ENCODE measurements around the gene MTURN.
A peak's percentile ranks its signal among the peaks of the same experiment; 100 is the strongest.

MTURN gene

DNA sequence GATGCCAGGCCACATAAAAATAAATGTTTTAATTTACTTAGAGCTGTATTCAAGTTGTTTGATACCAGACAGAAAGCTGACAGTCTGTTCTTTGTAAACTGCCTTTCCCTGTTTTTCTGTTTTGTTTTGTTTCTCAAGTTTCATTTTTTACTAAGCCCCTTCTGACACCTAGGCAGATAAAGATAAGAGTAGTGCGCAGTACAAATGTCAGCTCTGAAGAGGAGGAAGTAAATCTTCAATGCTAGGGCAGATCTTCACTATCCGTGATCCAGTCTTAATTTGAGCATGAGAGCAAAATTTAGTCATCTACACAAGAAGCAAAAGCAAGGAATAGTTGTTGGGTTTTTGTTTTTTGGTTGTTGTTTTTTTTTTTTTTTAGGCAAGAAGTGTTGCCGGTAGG lies 27.3 kb downstream of the MTURN start:
- Histone ChIP-seq H3K36me3 (ENCODE audit: control insufficient read depth, insufficient read depth, low read length) (no peaks in the 10 kb centered on the region), H3K27ac (ENCODE audit: low read depth, low read length, severe bottlenecking) (no peak overlapping the region), H3K9me3 (ENCODE audit: control insufficient read depth, low read length) (no peaks in the 10 kb centered on the region), H3K4me1 (ENCODE audit: control insufficient read depth, insufficient read depth, low read length, poor library complexity, severe bottlenecking) (peaks cover 24% of the 10 kb centered on the region), H3K4me3 (ENCODE audit: extremely low read depth, insufficient read depth, low read length, poor library complexity, severe bottlenecking) (no peak overlapping the region)
- 80 to 90% methylated on average over 1 to 2 of the region's 3 CpGs for WGBS, 2 experiments (ENCODE audit: insufficient coverage in 2 of 2)

DNA sequence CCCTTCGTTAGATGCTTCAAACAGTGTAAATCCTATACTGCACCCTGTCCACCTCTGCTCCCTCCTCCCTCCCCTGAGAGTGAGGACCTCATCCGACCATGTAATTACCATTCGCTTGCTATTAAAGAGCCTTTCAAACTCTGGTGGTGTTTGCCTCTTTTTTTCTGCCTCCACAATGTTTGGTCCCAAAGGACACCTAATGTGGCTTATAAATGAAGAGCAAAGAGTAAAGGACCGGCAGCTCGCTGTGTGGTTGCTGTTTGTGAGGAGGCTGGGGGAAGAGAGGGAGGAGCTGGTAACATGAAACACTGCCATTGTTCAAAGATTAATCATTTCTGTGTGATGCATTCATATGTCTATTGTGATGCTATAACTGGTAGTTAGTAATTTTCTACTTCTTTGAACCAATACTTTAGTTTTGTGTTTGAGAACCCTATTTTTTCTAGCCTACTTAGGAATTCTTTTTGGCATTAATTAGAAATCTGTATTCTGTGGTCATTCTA lies 27.9 kb downstream of the MTURN start:
- no peak overlapping the region for H3K4me3 ChIP-seq (ENCODE audit: extremely low read depth, insufficient read depth, low read length, poor library complexity, severe bottlenecking)

DNA sequence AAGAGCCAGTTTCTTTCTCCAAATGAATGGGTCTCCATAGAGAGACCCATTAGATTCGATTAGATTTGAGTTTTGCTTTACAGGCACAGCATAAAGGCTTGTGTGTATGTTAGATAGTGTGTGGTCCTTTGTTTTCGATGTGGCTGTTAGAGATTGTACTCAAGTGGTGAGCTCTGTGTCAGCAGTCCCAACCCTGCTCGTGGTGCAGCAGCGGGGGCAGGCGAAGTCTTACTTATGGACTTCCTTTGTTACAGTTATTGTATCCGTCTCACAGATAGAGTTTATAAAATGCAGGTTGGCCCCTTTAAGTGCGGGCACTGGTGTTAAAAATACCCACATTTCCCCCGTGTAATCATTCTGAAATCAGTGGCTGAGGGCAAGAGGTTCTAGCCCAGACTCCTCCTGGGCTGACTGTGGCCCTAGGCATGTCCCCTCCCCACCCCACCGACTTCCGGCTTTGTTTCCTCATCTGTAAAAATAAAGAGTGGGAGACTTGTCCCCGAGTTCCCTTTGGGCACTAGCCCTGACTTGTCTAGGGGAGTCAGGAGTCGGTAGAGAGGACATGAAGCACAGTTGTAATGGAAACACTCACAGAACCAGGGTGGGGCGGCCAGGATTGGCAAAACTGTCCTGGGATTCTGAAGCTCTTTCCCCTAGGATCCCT lies 28.6 kb downstream of the MTURN start:
- H3K36me3 ChIP-seq (ENCODE audit: control insufficient read depth, insufficient read depth, low read length): no peaks in the 10 kb centered on the region
- WGBS, 2 experiments (ENCODE audit: insufficient coverage in 2 of 2): 72 to 75% methylated on average over 9 to 11 of the region's 13 CpGs
- no peaks in the 10 kb centered on the region for H3K9me3 ChIP-seq (ENCODE audit: control insufficient read depth, low read length)
- H3K4me1 ChIP-seq (ENCODE audit: control insufficient read depth, insufficient read depth, low read length, poor library complexity, severe bottlenecking): peaks cover 24% of the 10 kb centered on the region
- no peak overlapping the region for H3K4me3 ChIP-seq (ENCODE audit: extremely low read depth, insufficient read depth, low read length, poor library complexity, severe bottlenecking)
- peak overlapping the region; percentile 51 for H3K27ac ChIP-seq (ENCODE audit: low read depth, low read length, severe bottlenecking)

More for the DNA sequence above, 27.9 kb downstream of the MTURN start:
- whole genome bisulfite sequencing, 2 experiments (ENCODE audit: insufficient coverage in 2 of 2): 3 to 27% methylated on average over 4 of the region's 5 CpGs
- Histone ChIP-seq H3K36me3 (ENCODE audit: control insufficient read depth, insufficient read depth, low read length) (no peaks in the 10 kb centered on the region), H3K4me1 (ENCODE audit: control insufficient read depth, insufficient read depth, low read length, poor library complexity, severe bottlenecking) (peaks cover 24% of the 10 kb centered on the region), H3K9me3 (ENCODE audit: control insufficient read depth, low read length) (no peaks in the 10 kb centered on the region), H3K27ac (ENCODE audit: low read depth, low read length, severe bottlenecking) (peak overlapping the region; percentile 51)

DNA sequence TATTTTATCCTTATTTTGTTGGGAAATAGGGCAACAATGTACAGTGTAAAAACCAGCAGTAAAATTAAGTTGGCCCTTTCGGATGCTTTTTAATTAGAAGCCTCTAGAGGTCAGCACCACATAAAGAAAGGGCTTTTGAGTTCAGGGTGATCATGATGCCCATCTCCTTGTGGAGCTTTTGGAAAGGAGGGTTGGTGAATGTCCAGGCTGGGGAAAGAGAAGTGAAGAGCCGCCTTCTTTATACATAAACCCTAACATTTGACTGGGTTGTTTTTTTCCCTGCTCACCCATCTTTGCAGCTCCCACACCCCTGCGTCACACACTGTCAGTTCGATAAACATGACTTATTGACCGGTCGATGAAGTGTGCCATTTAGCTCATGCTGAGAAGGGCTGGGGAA lies 29.8 kb downstream of the MTURN start:
- Histone ChIP-seq H3K9me3 (ENCODE audit: control insufficient read depth, low read length) (no peaks in the 10 kb centered on the region), H3K27ac (ENCODE audit: low read depth, low read length, severe bottlenecking) (no peak overlapping the region), H3K4me1 (ENCODE audit: control insufficient read depth, insufficient read depth, low read length, poor library complexity, severe bottlenecking) (peaks cover 24% of the 10 kb centered on the region), H3K36me3 (ENCODE audit: control insufficient read depth, insufficient read depth, low read length) (no peaks in the 10 kb centered on the region), H3K4me3 (ENCODE audit: extremely low read depth, insufficient read depth, low read length, poor library complexity, severe bottlenecking) (no peak overlapping the region)
- 83 to 95% methylated on average over 4 to 5 of the region's 6 CpGs for WGBS, 2 experiments (ENCODE audit: insufficient coverage in 2 of 2)

DNA sequence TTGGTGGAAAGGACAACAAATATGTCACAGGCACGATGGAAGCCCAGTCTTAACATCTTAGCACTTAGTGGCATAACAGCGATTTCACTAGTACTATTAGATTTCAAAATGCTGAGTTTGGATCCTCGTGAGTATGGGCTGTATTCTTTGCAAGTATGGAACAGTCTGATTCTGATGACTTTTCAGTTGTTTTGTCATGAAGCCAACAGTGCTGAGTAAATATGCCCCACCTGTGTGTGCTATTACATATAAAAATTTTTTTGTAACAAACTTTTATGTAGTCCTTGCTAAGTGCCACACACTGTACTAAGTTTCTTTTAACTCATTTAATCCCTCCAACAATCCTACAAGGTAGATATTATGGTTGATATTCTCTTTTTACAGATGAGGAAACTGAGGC lies 30.8 kb downstream of the MTURN start:
- H3K36me3 ChIP-seq (ENCODE audit: control insufficient read depth, insufficient read depth, low read length): no peaks in the 10 kb centered on the region
- 93 to 100% methylated on average over 2 to 3 of the region's 3 CpGs for WGBS, 2 experiments (ENCODE audit: insufficient coverage in 2 of 2)
- H3K4me3 ChIP-seq (ENCODE audit: extremely low read depth, insufficient read depth, low read length, poor library complexity, severe bottlenecking): no peak overlapping the region
- peaks cover 24% of the 10 kb centered on the region for H3K4me1 ChIP-seq (ENCODE audit: control insufficient read depth, insufficient read depth, low read length, poor library complexity, severe bottlenecking)
- H3K9me3 ChIP-seq (ENCODE audit: control insufficient read depth, low read length): no peaks in the 10 kb centered on the region
- no peak overlapping the region for H3K27ac ChIP-seq (ENCODE audit: low read depth, low read length, severe bottlenecking)

DNA sequence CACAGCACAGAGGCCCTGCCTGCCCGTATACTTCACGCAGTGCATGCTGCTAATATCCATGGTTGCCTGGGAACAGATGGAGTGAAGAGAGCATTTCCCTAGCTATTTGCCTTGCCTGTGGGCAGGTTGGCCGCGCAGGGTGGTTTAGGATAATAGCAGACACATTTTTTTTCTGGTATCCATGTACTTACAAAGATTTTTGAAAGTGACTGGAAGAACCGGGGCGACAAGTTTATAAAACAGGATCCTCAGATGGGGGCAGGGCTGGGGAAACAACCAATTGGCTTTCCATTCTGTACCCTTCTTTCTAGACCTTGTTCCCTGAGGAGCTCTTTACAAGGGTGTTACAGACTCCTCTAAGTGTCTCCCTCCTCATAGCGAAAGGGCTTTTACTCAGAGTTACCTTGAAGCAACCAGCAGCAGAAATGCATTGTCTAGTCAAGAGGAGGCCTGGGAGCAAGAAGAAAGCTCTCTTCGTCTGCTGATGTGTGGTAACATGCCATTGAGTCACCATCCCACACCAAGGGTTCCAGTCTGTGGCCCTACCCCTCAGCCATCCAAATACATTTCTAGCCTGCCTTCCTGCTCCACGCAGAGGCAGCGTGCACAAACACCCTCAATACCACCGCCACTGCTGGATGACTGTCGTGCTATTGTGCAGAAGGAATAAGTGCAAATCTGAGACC lies 31.5 kb downstream of the MTURN start:
- Histone ChIP-seq H3K36me3 (ENCODE audit: control insufficient read depth, insufficient read depth, low read length) (no peaks in the 10 kb centered on the region), H3K27ac (ENCODE audit: low read depth, low read length, severe bottlenecking) (no peak overlapping the region), H3K9me3 (ENCODE audit: control insufficient read depth, low read length) (no peaks in the 10 kb centered on the region), H3K4me1 (ENCODE audit: control insufficient read depth, insufficient read depth, low read length, poor library complexity, severe bottlenecking) (peaks cover 23% of the 10 kb centered on the region), H3K4me3 (ENCODE audit: extremely low read depth, insufficient read depth, low read length, poor library complexity, severe bottlenecking) (no peak overlapping the region)
- WGBS, 2 experiments (ENCODE audit: insufficient coverage in 2 of 2): 90 to 94% methylated on average over 8 to 10 of the region's 12 CpGs

DNA sequence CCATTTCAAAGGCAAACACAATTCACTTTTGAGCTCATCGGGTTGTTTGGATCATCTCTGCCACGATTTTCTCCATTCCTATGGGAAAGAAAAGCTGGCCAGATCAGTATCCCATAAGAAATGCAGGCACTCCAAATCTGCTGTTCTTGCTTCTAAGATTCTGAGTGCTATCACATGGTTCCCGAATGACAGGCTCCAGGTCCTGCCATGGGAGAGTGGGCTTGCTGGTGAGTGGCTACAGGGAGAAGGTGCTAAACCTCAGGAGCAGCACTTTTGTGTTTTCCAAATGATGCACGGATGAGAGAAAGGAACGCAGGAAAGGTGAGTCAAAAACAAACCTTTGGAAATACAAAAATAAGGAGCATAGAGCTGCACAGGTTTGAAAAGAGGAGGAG lies 32.1 kb downstream of the MTURN start:
- Histone ChIP-seq H3K4me1 (ENCODE audit: control insufficient read depth, insufficient read depth, low read length, poor library complexity, severe bottlenecking) (peaks cover 18% of the 10 kb centered on the region), H3K27ac (ENCODE audit: low read depth, low read length, severe bottlenecking) (no peak overlapping the region), H3K4me3 (ENCODE audit: extremely low read depth, insufficient read depth, low read length, poor library complexity, severe bottlenecking) (no peak overlapping the region), H3K36me3 (ENCODE audit: control insufficient read depth, insufficient read depth, low read length) (no peaks in the 10 kb centered on the region), H3K9me3 (ENCODE audit: control insufficient read depth, low read length) (no peaks in the 10 kb centered on the region)
- 87 to 100% methylated on average over 5 of the region's 5 CpGs for WGBS, 2 experiments (ENCODE audit: insufficient coverage in 2 of 2)

DNA sequence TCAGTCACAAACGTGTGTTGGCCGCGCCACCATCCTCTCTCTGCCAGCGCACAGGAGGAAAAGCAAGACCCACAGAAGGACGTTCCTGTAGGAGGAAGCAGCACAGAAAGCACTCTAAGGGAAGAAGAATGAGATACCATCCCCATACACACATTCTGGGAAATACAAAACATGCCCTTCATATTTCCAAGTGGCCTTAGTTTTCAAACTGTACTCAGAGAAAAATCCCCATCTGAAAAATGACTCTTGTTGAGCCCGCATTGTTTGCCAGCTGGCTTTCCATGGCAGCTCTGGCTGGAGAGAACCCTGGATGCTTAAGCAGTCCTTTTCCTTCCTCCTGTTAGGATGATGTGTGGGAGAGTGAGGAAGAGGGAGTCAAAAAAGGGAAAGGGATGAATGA lies 33.1 kb downstream of the MTURN start:
- no peaks in the 10 kb centered on the region for H3K9me3 ChIP-seq (ENCODE audit: control insufficient read depth, low read length)
- peaks cover 8% of the 10 kb centered on the region for H3K4me1 ChIP-seq (ENCODE audit: control insufficient read depth, insufficient read depth, low read length, poor library complexity, severe bottlenecking)
- 77 to 93% methylated on average over 3 to 4 of the region's 6 CpGs for WGBS, 2 experiments (ENCODE audit: insufficient coverage in 2 of 2)
- no peaks in the 10 kb centered on the region for H3K36me3 ChIP-seq (ENCODE audit: control insufficient read depth, insufficient read depth, low read length)
- H3K4me3 ChIP-seq (ENCODE audit: extremely low read depth, insufficient read depth, low read length, poor library complexity, severe bottlenecking): no peak overlapping the region
- H3K27ac ChIP-seq (ENCODE audit: low read depth, low read length, severe bottlenecking): no peak overlapping the region

DNA sequence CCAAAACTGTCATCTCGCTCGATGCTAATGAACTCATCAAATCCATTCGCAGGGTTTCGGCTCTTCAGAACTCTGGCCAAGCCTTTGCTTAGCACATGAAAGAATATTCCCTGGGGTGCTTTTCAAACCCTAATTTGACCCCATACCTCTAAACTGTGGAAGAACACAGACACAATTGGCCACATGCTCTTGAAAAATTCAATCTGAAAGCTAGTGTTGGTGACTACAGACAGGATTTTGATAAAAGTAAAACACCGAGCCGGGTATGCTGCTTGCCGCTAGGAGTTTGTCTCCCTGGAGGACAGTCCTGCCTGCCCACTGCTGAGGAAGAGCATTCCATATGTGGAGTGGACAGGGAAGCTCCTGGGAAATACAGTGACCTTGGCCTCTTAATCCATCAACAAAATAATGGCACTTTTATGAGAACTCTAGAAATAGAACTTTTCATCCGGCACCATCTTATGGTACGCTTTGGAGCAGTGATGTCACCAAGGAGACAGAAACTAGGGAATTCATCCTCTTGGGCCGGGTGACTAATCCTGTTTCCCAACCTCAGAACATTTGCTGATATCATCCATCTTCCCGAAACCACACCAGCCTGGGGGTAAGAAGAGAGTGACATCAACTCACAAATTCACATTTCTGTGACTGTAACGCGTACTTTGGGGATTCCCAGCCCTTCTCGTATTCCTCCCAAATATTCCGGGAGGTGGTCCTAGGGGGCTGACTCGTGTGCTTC lies 34.2 kb downstream of the MTURN start:
- Histone ChIP-seq H3K4me1 (ENCODE audit: control insufficient read depth, insufficient read depth, low read length, poor library complexity, severe bottlenecking) (no peaks in the 10 kb centered on the region), H3K27ac (ENCODE audit: low read depth, low read length, severe bottlenecking) (no peak overlapping the region), H3K9me3 (ENCODE audit: control insufficient read depth, low read length) (no peaks in the 10 kb centered on the region), H3K4me3 (ENCODE audit: extremely low read depth, insufficient read depth, low read length, poor library complexity, severe bottlenecking) (no peak overlapping the region), H3K36me3 (ENCODE audit: control insufficient read depth, insufficient read depth, low read length) (no peaks in the 10 kb centered on the region)
- WGBS, 2 experiments (ENCODE audit: insufficient coverage in 2 of 2): 48 to 64% methylated on average over 13 to 15 of the region's 16 CpGs

DNA sequence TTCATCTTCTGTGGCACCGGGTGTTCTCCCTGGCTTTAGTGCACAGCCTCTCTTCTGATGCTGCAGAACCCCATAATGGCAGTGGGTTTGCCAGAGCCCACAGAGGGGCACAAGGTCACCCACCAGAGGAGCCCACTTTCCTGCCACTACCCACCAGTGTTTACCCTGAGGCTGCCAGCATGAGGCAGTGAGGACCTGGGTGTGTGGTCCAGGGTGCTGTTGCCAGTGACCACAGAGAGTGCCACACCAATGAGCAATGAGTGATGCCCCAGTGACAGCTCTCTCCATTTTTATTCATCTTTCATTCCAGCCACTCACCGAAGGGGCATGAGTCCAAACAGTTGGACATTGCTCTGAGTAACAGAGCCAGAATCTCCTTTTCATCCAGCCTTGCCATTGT lies 34.8 kb downstream of the MTURN start:
- no peaks in the 10 kb centered on the region for H3K4me1 ChIP-seq (ENCODE audit: control insufficient read depth, insufficient read depth, low read length, poor library complexity, severe bottlenecking)
- no peaks in the 10 kb centered on the region for H3K9me3 ChIP-seq (ENCODE audit: control insufficient read depth, low read length)
- H3K4me3 ChIP-seq (ENCODE audit: extremely low read depth, insufficient read depth, low read length, poor library complexity, severe bottlenecking): no peak overlapping the region
- no peaks in the 10 kb centered on the region for H3K36me3 ChIP-seq (ENCODE audit: control insufficient read depth, insufficient read depth, low read length)
- 80 to 94% methylated on average over 2 of the region's 2 CpGs for WGBS, 2 experiments (ENCODE audit: insufficient coverage in 2 of 2)
- no peak overlapping the region for H3K27ac ChIP-seq (ENCODE audit: low read depth, low read length, severe bottlenecking)

Data from mesodermal cell (in vitro differentiated cells).